GM12873 (cell line): Measurements from ENCODE around the gene COL6A3.

Experiments
- CTCF ChIP-seq: IDR thresholded peaks from 2 replicates; pipeline ENCODE4 v1.5.1; 2012; ENCODE audit warnings: low read depth, mild to moderate bottlenecking, moderate library complexity, low read length, control low read depth; ENCODE audit not compliant: insufficient read depth; ENCODE audit errors: missing control alignments

Gene COL6A3

DNA sequence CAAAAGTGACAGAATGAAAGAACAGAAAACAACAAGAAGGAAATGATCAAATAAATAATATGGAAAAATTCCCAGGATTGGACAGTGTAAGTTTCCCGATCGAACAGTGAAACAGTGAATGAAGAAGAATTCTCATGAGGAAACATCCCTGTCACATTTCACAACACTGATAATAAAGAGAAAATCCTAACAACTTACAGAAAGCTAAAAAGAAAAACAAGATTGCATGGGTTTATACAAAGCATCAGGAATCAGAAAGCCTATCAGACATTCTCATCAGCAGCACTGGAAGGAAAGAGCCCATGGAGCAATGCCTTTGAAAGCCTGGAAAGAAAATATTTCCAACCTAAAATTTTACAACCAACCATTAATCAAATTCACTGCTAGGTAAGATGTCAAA is 9.9 kb upstream of the COL6A3 start:
- no peak for TF ChIP-seq CTCF

GRCh38 chr2:237422309-237422708 is 8.3 kb upstream of the COL6A3 start:
- TF ChIP-seq CTCF, result no peak

GRCh38 chr2:237421542-237422116 is 7.7 kb upstream of the COL6A3 start:
- TF ChIP-seq CTCF, result peak; percentile 83

DNA sequence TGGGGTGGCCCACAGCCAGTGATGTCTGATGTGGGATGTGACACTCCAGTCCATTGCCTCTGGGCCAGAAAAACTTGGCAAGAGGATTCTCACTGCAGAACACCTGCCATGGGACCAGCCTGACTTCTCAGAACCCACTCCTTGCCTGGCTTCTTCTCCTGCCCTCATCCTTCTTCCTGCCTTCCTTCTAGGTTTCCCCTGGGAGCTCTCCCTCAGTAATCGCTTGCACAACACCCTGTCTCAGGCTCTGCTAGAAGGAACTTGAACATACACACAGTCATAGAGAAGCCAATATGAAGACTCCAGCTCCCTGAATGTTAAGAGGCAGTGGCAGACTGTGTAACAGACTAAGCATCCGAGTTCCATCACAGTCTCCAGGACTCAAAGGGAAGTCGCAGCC is 4.3 kb upstream of the COL6A3 start:
- no peak for TF ChIP-seq CTCF

- no peak for TF ChIP-seq CTCF
These were observed 782 bp downstream of the COL6A3 start for GRCh38 chr2:237412988-237413776.

DNA sequence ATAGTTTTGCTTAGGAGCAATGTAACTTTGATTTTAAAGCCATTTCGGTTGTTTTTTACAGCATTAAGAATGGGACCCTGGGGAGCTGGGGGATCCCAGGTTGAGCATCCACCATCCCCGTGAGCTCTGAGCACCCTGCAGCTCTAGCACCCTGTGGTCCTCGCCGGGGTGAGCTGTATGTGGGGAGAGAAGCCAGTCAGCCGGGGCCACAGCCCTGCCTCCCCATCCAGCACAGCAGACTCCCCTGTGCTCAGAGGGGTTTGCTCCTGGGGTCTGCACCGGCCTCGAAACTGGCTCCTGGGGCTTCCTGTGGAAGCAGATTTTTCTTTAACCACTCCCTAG is 1.3 kb downstream of the COL6A3 start:
- TF ChIP-seq CTCF, result no peak

DNA sequence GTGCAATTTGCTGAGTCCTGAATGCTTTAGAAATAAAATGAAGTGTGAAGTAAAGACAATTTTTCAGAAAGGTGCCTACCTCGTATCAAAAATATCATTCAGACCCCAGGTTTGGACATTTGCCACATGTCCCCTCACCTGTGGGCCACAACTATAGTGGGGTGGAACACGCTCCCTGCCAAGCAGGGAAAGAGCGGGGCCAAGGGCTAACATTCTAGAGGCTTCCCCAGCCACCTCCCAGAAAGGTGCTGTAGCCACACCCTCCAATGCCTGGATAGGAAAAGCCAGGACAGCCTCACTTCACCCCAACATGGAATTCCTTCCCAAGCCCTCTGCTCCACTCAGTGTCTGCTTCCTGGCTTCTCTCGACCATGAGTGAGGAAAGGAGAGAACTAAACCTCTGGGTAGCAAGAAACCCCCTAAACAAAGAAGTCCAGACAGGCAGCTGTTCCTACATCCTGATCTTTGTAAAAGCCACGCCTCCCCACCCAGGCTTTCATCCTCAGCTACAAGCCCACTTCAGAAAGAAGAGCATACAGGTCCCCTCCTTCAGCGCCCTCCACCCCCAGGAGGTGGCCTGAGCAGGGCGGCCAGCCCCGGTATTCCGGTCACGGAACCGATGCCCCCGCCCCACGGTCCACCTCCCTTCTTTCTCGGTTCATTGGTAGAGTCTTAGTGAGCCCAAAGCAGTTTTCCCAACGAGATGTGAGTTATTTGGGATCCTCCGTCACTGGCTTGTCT is 2.1 kb downstream of the COL6A3 start:
- TF ChIP-seq CTCF, result no peak
